OCI-LY1 (cell line): Measurements from ENCODE around the gene SLC5A2.

ENCODE experiments used
- CTCF ChIP-seq: fragments of 200-600 bp; sonication (generic), shearing (Covaris generic); IDR thresholded peaks from 2 replicates; pipeline ENCODE4 v1.5.1; 2017; ENCODE audit warnings: mild to moderate bottlenecking, antibody characterized with exemption, low read length, moderate library complexity, mixed read lengths
- EZH2 ChIP-seq: fragments of 200-600 bp; sonication (generic), shearing (Covaris generic); IDR thresholded peaks from 2 replicates; pipeline ENCODE4 v1.8.0; 2017; ENCODE audit warnings: borderline replicate concordance, mixed run types, mild to moderate bottlenecking, antibody characterized with exemption, low read length, moderate library complexity, mixed read lengths

GRCh38 chr16:31473264-31473984 is 9.5 kb upstream of the SLC5A2 start:
- TF ChIP-seq EZH2 (no peak), CTCF (no peak)
